ENCODE measurements around the gene ZBTB32. TPM values are rescaled to one million over a fixed set of nuclear protein-coding genes. Genes with fewer than 3 reads are reported as not detected.

ZBTB32 gene
- total RNA-seq, result not detected in 2 replicates

GRCh38 chr19:35704218-35704617 lies at the start of gene ZBTB32:
ZBTB32 (plus strand) TSS chr19:35704558; CDS start chr19:35714627, 10,069 bp downstream.

DNA sequence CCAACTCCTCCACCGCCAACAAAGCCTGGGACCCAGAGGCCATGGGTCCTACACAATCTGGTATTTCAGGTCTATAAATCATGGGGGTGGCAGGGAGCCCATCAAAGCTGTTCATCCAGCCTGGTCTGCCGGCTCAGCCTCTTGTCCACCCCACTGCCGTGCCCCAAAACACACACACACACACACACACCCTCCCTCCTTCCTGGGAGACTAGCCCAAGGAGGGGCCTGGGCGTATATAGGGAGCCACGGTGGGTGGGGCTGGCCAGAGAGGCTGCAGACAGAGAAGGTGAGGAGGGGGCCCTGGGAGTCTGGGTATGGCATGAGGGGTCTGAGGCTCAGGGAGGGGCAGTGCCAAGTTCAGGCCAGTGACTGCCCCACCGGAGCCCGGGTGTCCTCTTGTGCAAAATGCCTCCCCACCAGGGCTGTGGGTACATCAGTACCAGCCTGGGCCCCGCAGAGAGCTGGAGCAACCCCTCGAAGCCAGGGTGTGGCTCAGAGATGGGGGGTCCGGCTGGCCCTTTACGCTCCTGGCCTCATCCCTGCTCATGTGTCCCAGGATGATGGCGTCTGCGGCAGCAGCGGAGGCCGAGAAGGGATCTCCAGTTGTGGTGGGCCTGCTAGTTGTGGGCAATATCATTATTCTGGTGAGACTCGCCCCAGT lies 38.0 kb upstream of the ZBTB32 start, which contains the start of gene UPK1A:
UPK1A (plus strand) TSS at position 267 of the 663 bp plus-strand sequence; CDS start at position 563, 296 bp downstream.

GRCh38 chr19:35717665-35718344 lies 13.4 kb downstream of the ZBTB32 start, which contains the start of gene KMT2B:
KMT2B (plus strand) TSS chr19:35718003; CDS start chr19:35718019, 16 bp downstream.

DNA sequence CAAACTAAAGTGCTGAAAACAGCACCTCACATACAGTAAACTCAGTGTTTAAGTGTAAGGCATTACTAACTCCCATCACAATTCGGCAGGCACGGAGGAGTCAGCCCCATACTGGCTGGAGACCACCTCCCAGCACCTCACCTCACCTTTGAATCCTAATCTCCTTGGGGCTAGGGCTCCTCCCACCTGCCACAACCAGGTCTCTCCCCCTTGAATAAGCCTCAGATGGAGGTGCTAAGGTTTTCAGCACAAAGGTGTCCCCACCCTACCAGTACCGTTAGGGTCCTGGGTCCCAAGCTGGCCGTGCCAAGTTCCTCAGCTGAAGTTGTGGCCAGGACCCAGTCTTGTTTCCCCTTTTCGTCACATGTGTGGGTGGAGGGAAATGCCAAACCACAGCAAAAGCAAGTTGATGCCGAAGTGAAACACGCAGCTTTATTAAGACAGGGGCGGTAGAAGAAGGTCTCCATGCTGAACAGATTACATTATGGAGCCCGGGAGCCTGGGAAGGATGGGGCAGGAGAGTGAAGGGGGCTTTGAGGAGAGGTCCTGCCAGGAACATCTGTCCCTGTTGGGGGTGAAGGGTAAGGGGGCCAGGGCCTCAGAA lies 37.9 kb downstream of the ZBTB32 start, which contains the start of gene IGFLR1:
IGFLR1 (minus strand) TSS at position 332 of the 604 bp plus-strand sequence. CDS start 1,272 bp downstream, outside the sequence.

GRCh38 chr19:35745328-35746086 lies 41.1 kb downstream of the ZBTB32 start, which contains the start of the genes PSENEN and U2AF1L4:
PSENEN (plus strand) TSS chr19:35745651; CDS start chr19:35745931, 280 bp downstream.
U2AF1L4 (minus strand) TSS chr19:35745418; CDS start chr19:35745391, 27 bp downstream.

DNA sequence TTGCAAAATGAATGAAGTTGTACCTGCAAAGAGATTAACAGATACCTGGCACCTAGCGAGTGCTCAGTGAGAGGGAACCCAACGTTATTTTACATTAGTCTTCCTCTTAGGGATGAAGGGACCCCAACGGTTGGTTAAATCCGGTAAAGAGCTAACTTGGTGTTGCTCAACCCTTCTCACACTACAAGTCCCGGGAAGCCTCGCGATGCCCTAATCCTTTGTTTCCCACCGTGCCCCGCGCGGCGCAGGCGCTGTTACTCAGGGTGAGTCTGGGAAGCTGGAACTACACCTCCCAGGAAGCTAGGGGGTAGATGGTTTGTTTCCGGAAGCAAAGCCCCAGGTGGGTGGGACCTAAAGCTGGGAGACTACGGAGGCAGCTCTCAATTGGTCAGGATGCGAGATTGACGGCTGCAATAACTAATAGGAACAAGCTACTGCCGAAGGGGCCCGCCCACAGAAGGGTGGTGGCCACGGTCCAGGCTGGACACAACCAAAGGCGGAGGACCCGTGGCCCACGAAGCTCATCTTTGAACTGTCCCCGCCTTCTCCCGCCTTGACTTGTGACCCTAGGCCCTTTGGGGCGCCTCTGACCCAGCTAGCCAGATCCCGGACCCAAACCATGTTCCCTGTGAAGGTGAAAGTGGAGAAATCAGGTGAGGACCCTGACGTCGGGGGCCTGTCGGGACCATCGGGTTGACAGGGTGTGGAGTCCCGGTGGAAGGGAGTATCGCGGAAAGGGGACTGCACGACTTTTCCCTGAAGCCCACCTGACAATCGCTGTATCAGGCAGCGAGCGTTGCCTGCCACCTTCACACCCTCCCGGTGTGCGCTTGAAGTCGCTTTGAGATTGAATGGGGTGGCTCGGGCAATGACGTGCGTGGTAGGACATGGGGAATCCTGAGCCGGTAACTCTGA lies 44.0 kb downstream of the ZBTB32 start, which contains the start of gene LIN37:
LIN37 (plus strand) TSS at position 471 of the 915 bp plus-strand sequence; CDS start at position 620, 149 bp downstream.

GRCh38 chr19:35756377-35757230 lies 52.2 kb downstream of the ZBTB32 start, which contains the start of gene HSPB6:
HSPB6 (minus strand) TSS chr19:35757029; CDS start chr19:35757008, 21 bp downstream.

DNA sequence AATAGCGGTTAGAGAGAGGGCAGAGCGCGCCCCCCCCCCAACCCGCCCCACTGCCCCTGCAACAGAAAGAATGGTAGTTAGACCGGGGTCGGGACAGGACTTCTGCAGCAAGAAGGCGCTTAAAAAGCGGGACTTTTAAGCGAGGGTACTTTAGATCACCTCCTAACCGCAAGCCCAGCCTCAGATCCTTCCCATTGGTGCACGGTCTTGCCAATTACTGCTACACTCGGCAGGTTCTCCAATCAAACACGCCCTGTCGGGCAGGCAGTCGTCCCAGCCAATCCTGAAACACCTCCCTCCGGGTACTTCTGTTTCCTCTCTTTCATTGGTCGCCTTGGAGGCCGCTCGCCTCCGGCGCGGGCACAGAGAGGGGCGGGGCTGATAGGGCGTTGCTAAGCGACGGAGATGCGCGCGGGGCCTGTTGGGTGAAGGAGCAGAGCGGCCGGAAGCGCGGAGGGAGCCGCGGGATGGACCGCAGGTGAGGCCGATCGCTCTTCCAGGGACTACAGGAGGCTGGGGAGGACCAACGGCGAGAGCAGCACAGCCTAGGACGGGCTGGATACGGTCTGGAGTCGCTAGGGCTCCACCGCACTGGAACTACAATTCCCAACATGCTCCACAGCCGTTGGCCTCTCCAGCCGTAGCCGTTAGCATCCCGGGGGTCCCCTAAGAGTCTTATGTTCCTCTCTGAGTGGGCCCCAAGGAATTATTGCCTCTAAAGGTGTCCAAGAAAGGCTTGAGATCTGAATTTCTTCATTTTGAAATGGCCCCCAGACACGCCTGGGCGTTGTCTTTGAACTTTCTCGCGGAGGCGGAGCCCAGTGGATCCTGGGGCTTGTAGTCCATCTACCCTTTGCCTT lies 53.6 kb downstream of the ZBTB32 start, which contains the start of gene PROSER3:
PROSER3 (plus strand) TSS at position 428 of the 860 bp plus-strand sequence; CDS start at position 468, 40 bp downstream.

Other genes with a start within 250 kb of the ZBTB32 start
- not detected in 2 replicates for gene KRTDAP, start 214.1 kb upstream of the ZBTB32 start, total RNA-seq
- 5.2 and 9.2 TPM in 2 replicates for gene DMKN, start 190.9 kb upstream of the ZBTB32 start, total RNA-seq
- gene SBSN, start 176.2 kb upstream of the ZBTB32 start, total RNA-seq, result 0.65 and 1.6 TPM in 2 replicates
- not detected in 2 replicates for gene GAPDHS, start 171.1 kb upstream of the ZBTB32 start, total RNA-seq
- 46.4 and 51.9 TPM in 2 replicates for gene TMEM147, start 158.9 kb upstream of the ZBTB32 start, total RNA-seq
- not detected in 2 replicates for gene ATP4A, start 140.9 kb upstream of the ZBTB32 start, total RNA-seq
- not detected in 2 replicates for gene PMIS2, start 118.4 kb upstream of the ZBTB32 start, total RNA-seq
- 4.1 and 5.4 TPM in 2 replicates for gene HAUS5, start 91.8 kb upstream of the ZBTB32 start, total RNA-seq
- 41.4 and 46.0 TPM in 2 replicates for gene RBM42, start 75.5 kb upstream of the ZBTB32 start, total RNA-seq
- gene ETV2, start 62.8 kb upstream of the ZBTB32 start, total RNA-seq, result 0.65 TPM in 1 of 2 replicates, not detected in the other
- gene COX6B1, start 56.2 kb upstream of the ZBTB32 start, total RNA-seq, result 153 and 283 TPM in 2 replicates
- not detected in 2 replicates for gene UPK1A, start 38.0 kb upstream of the ZBTB32 start, total RNA-seq
- 6.6 and 9.1 TPM in 2 replicates for gene KMT2B, start 13.4 kb downstream of the ZBTB32 start, total RNA-seq
- 0.73 and 0.97 TPM in 2 replicates for gene IGFLR1, start 37.9 kb downstream of the ZBTB32 start, total RNA-seq
- gene U2AF1L4, start 40.9 kb downstream of the ZBTB32 start, total RNA-seq, result 6.8 and 7.2 TPM in 2 replicates
- gene PSENEN, start 41.1 kb downstream of the ZBTB32 start, total RNA-seq, result 6.5 and 8.9 TPM in 2 replicates
- 11.4 and 14.7 TPM in 2 replicates for gene LIN37, start 44.0 kb downstream of the ZBTB32 start, total RNA-seq
- gene HSPB6, start 52.5 kb downstream of the ZBTB32 start, total RNA-seq, result 13.6 and 14.8 TPM in 2 replicates
- gene PROSER3, start 53.6 kb downstream of the ZBTB32 start, total RNA-seq, result 10.2 and 10.6 TPM in 2 replicates
- 3.0 and 6.8 TPM in 2 replicates for gene ARHGAP33, start 71.0 kb downstream of the ZBTB32 start, total RNA-seq
- not detected in 2 replicates for gene PRODH2, start 108.3 kb downstream of the ZBTB32 start, total RNA-seq
- gene NPHS1, start 147.9 kb downstream of the ZBTB32 start, total RNA-seq, result not detected in 2 replicates
- gene KIRREL2, start 152.4 kb downstream of the ZBTB32 start, total RNA-seq, result not detected in 2 replicates
- gene APLP1, start 164.0 kb downstream of the ZBTB32 start, total RNA-seq, result 13.8 and 16.4 TPM in 2 replicates
- gene NFKBID, start 196.0 kb downstream of the ZBTB32 start, total RNA-seq, result 4.1 and 14.8 TPM in 2 replicates
- gene HCST, start 198.0 kb downstream of the ZBTB32 start, total RNA-seq, result 0.81 TPM in 1 of 2 replicates, not detected in the other
- gene TYROBP, start 203.7 kb downstream of the ZBTB32 start, total RNA-seq, result 0.73 TPM in 1 of 2 replicates, not detected in the other
- gene LRFN3, start 231.8 kb downstream of the ZBTB32 start, total RNA-seq, result 5.8 and 6.0 TPM in 2 replicates